Ovary (tissue), 9 donors: ENCODE data around the gene SYNGAP1. TPM values are rescaled to one million over a fixed set of nuclear protein-coding genes. Genes with fewer than 3 reads are reported as not detected.

Source experiments
- DNase-seq, 5 donors: peaks; one replicate each; pipeline ENCODE4 v3.0.0-alpha.2; 2019 to 2020
- H3K27ac ChIP-seq, 2 donors: fragments of 200-600 bp; one replicate each; pipeline versions ENCODE4 v1.5.1 to v1.8.0; 2019 to 2022
- H3K27me3 ChIP-seq: fragments of 200-600 bp; one replicate; pipeline ENCODE4 v1.8.0; 2022
- H3K36me3 ChIP-seq: fragments of 200-600 bp; sonication (generic); one replicate; pipeline ENCODE4 v1.5.1; 2019
- H3K4me1 ChIP-seq: one replicate; pipeline ENCODE4 v1.8.1; 2013; ENCODE audit warnings: mild to moderate bottlenecking, moderate library complexity; ENCODE audit not compliant: insufficient read depth
- H3K4me3 ChIP-seq: fragments of 200-600 bp; sonication (generic); one replicate; pipeline ENCODE4 v1.5.1; 2017
- H3K9me3 ChIP-seq, 2 donors: fragments of 200-600 bp in 1 of 2; sonication (generic) in 1 of 2; one replicate each; pipeline versions ENCODE4 v1.5.1 to v1.8.1; 2013 to 2019; ENCODE audit warnings: mild to moderate bottlenecking in 1 of 2, moderate library complexity in 1 of 2
- EP300 ChIP-seq: sonication (generic); formaldehyde crosslinking; IDR thresholded peaks from one replicate; pipeline ENCODE4 v1.6.1; 2017; ENCODE audit warnings: antibody characterized with exemption
- POLR2A ChIP-seq: fragments of 450-650 bp; IDR thresholded peaks from one replicate; pipeline ENCODE4 v1.6.1; 2017; ENCODE audit warnings: antibody characterized with exemption, mild to moderate bottlenecking, moderate library complexity
- WGBS, 3 donors: extraction: QIAGEN DNeasy Blood & Tissue Kit in 1 of 3; methylation state at CpG; one replicate each; pipeline versions ENCODE4 v1.1.5 to v1.1.7; 2013 to 2017; 5-methylcytosine and 5-hydroxymethylcytosine counted together
- intact Hi-C, 4 donors: fragments of 100-400 bp; cut with DNase I; formaldehyde crosslinking; loops; one replicate each; pipeline versions ENCODE4 v1.11.0 to v1.15.1; 2022 to 2023
- polyA plus RNA-seq, 2 donors: library from polyadenylated mRNA; stranded (reverse); fragments of 200-250 nt in 1 of 2; fragments of 350-450 nt in 1 of 2; fragmentation: Illumina TruSeq in 1 of 2; extraction: RNeasy Lipid Tissue Mini Kit (QIAGEN cat#74804) in 1 of 2; gene quantifications; one replicate each; pipeline ENCODE4 v1.2.3, GENCODE V29; 2013 to 2014
- total RNA-seq, 7 donors: library from RNA; depleted of rRNA in 2 of 7; stranded (reverse); fragments of >200 nt in 2 of 7; fragmentation: NEBNext Ultra II Directional in 3 of 7; extraction: Animal tissue kit (Norgen Biotek cat#: 25700) in 3 of 7; gene quantifications; one replicate each; pipeline versions ENCODE4 v1.1.0 to v1.2.4, GENCODE V29; 2016 to 2023
- TF ChIP-seq, protein P1 (sequence below), 3 donors: fragments of 450-650 bp in 2 of 3; fragments of 200-600 bp in 1 of 3; IDR thresholded peaks; one replicate each; pipeline versions ENCODE4 v1.5.1 to v1.8.0; 2016 to 2022; ENCODE audit warnings: antibody characterized with exemption in 3 of 3, mild to moderate bottlenecking in 1 of 3
- donor health status: DM: no; HTN: no; CAD: no; lungs with moderate emphysema.
- donor health status: DM: no; HTN: no; CAD: no.
- donor health status: Bipolar disorder and iron deficiency.
- donor health status: DM: yes; HTN: yes; CAD: no.
- donor health status: DM: no; HTN: no; CAD: no.
- donor health status: DM: yes; HTN: yes; CAD: no.

SYNGAP1 gene
- total and polyA plus RNA-seq, 9 donors: 14.6 to 60.0 (median 33.5) TPM

DNA sequence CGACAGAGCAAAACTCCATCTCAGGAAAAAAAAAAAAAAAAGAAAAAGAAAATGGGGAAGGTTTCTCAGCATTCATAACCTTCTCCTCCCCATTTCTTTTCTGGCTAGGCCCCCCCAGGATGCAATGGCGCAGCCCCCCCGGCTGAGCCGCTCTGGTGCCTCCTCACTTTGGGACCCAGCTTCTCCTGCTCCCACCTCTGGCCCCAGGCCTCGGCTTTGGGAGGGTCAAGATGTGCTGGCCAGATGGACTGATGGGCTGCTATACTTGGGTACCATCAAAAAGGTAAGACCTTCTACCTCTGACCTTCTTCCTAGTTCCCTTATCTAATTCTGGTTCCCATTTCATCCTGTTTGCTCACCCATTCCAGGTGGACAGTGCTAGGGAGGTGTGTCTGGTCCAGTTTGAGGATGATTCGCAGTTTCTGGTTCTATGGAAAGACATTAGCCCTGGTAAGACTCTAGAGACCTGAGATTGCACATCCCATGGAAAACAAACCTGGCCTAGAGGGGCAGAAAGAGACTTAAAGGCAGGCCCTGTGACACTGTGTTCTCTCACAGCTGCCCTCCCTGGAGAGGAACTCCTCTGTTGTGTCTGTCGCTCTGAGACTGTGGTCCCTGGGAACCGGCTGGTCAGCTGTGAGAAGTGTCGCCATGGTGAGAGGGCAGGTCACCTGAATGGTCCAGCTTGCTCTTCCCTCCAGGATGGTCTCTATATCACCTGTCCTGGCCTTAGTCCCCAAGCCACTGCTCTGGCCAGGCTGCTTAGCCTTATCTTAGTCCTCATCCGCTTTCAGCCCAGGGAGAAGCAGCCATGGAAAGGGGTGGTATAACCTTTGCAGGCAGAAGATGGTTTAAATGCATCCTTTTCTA lies 7.5 kb upstream of the SYNGAP1 start:
- Histone ChIP-seq H3K9me3 (no peaks in the 10 kb centered on the region), H3K4me3 (peak overlapping the region; percentile 98), H3K4me1 (no peaks in the 10 kb centered on the region), H3K27me3 (no peaks in the 10 kb centered on the region), H3K36me3 (no peaks in the 10 kb centered on the region), H3K27ac (peak overlapping the region; percentile 16 to 98)
- 81 to 84% (median 83%) methylated on average over 9 to 10 of the region's 10 CpGs for WGBS, 3 donors
- DNase-seq: peak in 1 of 5 donors; percentile 20
- TF ChIP-seq EP300 (no peak), POLR2A (no peak)
- TF ChIP-seq, protein P1, sequence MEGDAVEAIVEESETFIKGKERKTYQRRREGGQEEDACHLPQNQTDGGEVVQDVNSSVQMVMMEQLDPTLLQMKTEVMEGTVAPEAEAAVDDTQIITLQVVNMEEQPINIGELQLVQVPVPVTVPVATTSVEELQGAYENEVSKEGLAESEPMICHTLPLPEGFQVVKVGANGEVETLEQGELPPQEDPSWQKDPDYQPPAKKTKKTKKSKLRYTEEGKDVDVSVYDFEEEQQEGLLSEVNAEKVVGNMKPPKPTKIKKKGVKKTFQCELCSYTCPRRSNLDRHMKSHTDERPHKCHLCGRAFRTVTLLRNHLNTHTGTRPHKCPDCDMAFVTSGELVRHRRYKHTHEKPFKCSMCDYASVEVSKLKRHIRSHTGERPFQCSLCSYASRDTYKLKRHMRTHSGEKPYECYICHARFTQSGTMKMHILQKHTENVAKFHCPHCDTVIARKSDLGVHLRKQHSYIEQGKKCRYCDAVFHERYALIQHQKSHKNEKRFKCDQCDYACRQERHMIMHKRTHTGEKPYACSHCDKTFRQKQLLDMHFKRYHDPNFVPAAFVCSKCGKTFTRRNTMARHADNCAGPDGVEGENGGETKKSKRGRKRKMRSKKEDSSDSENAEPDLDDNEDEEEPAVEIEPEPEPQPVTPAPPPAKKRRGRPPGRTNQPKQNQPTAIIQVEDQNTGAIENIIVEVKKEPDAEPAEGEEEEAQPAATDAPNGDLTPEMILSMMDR (IDR thresholded peaks at IDR 0.05): no peak
- intact Hi-C loops: loop anchor here in 3 of 4 donors (10.0 kb wide), 3 partner anchors 98 to 138 kb away; partner anchors contain the start of genes B3GALT4 (in 1 of the 3), RGL2 (in 1 of the 3), RPS18 (in 1 of the 3) and TAPBP (in 1 of the 3)

DNA sequence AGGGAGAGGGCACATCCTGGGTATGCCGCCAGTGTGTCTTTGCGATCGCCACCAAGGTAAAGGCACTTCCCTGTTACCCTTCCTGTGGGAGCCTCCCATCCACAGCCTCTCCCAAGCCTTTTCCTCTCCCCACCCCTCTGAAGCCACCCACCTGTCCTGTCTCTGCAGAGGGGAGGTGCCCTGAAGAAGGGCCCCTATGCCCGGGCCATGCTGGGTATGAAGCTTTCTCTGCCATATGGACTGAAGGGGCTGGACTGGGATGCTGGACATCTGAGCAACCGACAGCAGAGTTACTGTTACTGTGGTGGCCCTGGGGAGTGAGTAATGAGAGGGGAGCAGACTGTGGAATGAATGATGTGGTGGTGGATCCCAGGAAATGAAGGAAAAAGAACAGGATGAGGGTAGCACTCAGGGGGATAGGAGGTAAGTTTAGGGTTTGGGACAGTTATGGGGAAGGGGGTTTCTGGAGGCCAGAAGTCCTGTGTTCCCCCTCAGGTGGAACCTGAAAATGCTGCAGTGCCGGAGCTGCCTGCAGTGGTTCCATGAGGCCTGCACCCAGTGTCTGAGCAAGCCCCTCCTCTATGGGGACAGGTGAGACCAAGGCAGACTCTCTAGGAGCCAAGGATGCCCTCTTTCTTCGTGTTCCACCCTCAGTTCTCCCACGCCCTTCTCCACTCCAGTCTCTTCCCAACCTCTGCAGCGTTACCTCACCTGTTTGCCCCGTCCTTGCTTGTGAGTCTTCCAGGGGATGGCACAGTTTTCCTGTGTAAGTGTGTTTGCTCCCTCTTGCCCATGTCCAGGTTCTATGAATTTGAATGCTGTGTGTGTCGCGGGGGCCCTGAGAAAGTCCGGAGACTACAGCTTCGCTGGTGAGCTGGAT lies 6.4 kb upstream of the SYNGAP1 start:
- H3K27me3 ChIP-seq: no peaks in the 10 kb centered on the region
- no peak overlapping the region for H3K27ac ChIP-seq
- peaks cover 1% of the 10 kb centered on the region for H3K4me1 ChIP-seq
- peak in 1 of 5 donors; percentile 17 for DNase-seq
- H3K9me3 ChIP-seq: no peaks in the 10 kb centered on the region
- intact Hi-C loops: loop anchor here in 3 of 4 donors (10.0 kb wide), 3 partner anchors 99 to 139 kb away; partner anchors contain the start of genes B3GALT4 (in 1 of the 3), RGL2 (in 1 of the 3), RPS18 (in 1 of the 3) and TAPBP (in 1 of the 3)
- H3K36me3 ChIP-seq: no peaks in the 10 kb centered on the region
- 74 to 82% (median 75%) methylated on average over 14 of the region's 14 CpGs for WGBS, 3 donors
- no peak for TF ChIP-seq POLR2A
- TF ChIP-seq, protein P1 (IDR thresholded peaks at IDR 0.05): no peak
- no peak for TF ChIP-seq EP300
- no peak overlapping the region for H3K4me3 ChIP-seq

DNA sequence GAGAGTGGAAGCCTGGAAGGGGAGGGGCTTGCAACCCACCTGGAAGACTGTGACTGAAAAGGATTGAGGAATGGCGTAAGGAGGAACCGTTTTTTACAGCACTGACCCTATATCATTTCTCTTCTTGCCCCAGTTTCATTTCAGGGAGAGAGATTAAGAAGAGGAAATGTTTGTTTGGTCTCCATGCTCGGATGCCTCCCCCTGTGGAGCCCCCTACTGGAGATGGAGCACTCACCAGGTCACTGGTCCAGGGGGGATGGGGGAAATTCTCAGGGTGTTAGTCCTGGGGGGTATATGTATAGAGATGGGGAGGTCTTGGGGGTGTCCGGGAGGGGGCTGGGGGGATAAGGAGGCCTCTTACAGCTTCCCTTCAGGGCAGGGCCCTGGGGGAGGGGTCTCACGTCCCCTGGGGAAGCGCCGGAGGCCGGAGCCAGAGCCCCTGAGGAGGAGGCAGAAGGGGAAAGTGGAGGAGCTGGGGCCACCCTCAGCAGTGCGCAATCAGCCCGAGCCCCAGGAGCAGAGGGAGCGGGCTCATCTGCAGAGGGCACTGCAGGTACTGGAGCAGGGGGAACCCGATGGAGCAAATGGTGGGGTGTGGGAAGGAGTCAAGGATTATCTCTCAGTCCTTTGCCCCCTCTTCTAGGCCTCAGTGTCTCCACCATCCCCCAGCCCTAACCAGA lies 5.1 kb upstream of the SYNGAP1 start:
- H3K36me3 ChIP-seq: no peaks in the 10 kb centered on the region
- no peaks in the 10 kb centered on the region for H3K9me3 ChIP-seq
- peak in 1 of 5 donors; percentile 27 for DNase-seq
- WGBS, 3 donors: 64 to 71% (median 69%) methylated on average over 12 of the region's 12 CpGs
- H3K4me3 ChIP-seq: no peak overlapping the region
- no peaks in the 10 kb centered on the region for H3K27me3 ChIP-seq
- intact Hi-C loops: loop anchor here in 3 of 4 donors (5.0 to 10.0 kb wide), 4 partner anchors 100 to 140 kb away; partner anchors contain the start of genes B3GALT4 (in 1 of the 3), RGL2 (in 1 of the 3), RPS18 (in 1 of the 3) and TAPBP (in 1 of the 3)
- TF ChIP-seq POLR2A: no peak
- TF ChIP-seq EP300: no peak
- TF ChIP-seq, protein P1 (IDR thresholded peaks at IDR 0.05): no peak
- H3K27ac ChIP-seq: no peak overlapping the region
- H3K4me1 ChIP-seq: peaks cover 5% of the 10 kb centered on the region
